ENCODE data around the gene NPTX1.

DNA sequence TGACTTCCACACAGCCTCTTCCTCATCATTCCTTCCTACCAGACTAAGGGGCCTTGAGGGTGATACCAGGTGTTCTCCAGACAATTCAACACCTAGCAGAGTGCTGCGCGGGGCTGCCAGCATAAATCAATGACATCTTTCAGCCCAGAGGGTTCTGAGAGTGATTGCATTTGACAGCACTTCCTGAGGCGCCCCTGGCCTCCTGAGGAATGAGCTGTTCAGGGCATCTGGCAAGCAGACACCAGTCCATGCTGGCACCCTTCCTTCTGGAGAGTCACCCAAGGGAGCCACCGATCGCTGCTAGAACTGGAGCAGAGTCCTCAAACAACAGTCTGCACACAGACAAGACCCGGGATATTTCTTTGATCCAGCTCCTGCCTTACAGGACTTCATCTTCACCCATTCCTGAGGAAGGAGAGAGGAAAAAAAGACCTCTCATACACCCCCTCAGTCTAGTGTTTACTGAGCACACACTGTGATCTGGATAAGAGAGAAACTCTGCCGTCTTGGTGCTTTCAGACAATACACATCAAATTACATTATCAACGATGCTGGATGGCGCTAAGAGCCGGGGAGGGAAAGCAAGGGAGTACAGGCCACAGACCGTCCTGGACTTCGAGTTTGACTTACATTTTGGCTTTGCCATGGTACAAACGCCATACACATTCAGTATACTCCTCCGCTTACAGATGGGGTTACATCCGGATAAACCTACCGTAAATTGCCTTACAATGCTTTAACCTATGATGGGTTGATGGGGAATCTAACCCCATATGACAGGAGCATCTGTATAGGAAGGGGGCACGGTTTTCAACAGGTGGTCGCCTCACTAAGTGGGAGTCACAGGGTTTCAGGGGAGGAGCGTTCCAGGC is 23.0 kb downstream of the NPTX1 start:
- TF ChIP-seq SIN3A (IDR thresholded peaks at IDR 0.05; ENCODE audit: borderline replicate concordance, insufficient read depth, low read length) (no peak), POLR2AphosphoS5 (IDR thresholded peaks at IDR 0.05; ENCODE audit: low read depth, low read length) (no peak), TAF1 (IDR thresholded peaks at IDR 0.05; ENCODE audit: borderline replicate concordance, insufficient read depth, low read length) (no peak), FOXP2 (optimal IDR thresholded peaks at IDR 0.05; ENCODE audit: borderline replicate concordance, extremely low read depth, extremely low read length, insufficient read depth) (no peak)
- TF ChIP-seq, protein P1, sequence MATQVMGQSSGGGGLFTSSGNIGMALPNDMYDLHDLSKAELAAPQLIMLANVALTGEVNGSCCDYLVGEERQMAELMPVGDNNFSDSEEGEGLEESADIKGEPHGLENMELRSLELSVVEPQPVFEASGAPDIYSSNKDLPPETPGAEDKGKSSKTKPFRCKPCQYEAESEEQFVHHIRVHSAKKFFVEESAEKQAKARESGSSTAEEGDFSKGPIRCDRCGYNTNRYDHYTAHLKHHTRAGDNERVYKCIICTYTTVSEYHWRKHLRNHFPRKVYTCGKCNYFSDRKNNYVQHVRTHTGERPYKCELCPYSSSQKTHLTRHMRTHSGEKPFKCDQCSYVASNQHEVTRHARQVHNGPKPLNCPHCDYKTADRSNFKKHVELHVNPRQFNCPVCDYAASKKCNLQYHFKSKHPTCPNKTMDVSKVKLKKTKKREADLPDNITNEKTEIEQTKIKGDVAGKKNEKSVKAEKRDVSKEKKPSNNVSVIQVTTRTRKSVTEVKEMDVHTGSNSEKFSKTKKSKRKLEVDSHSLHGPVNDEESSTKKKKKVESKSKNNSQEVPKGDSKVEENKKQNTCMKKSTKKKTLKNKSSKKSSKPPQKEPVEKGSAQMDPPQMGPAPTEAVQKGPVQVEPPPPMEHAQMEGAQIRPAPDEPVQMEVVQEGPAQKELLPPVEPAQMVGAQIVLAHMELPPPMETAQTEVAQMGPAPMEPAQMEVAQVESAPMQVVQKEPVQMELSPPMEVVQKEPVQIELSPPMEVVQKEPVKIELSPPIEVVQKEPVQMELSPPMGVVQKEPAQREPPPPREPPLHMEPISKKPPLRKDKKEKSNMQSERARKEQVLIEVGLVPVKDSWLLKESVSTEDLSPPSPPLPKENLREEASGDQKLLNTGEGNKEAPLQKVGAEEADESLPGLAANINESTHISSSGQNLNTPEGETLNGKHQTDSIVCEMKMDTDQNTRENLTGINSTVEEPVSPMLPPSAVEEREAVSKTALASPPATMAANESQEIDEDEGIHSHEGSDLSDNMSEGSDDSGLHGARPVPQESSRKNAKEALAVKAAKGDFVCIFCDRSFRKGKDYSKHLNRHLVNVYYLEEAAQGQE (IDR thresholded peaks at IDR 0.05; ENCODE audit: insufficient read depth in 1 of 2, low read depth in 2 of 2, low read length in 2 of 2), result no peak
